GM19239 (cell line): Measurements from ENCODE around the gene HFM1.
A peak's percentile ranks its signal among the peaks of the same experiment; 100 is the strongest.

Source experiments
- DNase-seq: peaks from one replicate; pipeline ENCODE4 v3.0.0; 2011; ENCODE audit warnings: low spot score; ENCODE audit not compliant: insufficient read length
- FAIRE-seq: peaks from 2 replicates; lab custom pipeline; 2011; peaks lifted over from hg19 to GRCh38; lab: Jason Lieb, UNC

The HFM1 gene

GRCh38 chr1:91282695-91283420 lies 121.8 kb downstream of the HFM1 start:
- peak; percentile 17 for DNase-seq
- peak; percentile 68 for FAIRE-seq

DNA sequence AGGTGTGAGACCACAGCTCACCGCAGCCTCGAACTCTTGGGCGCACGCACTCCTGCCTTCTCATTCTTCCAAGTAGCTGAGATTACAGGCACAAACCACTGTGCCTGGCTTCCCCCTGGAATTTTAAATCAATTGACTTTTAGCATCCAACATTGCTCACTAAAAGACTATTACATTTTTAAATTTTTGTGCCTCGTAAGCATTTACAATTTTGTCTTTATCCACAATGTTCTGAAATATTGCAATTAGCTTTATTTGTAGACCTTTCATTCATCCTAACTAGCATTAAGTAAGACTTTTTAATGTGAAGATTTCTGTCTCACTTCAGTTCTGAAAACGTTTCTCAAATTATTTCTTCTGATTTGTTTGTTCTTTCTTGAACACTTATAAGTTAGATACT lies 122.9 kb downstream of the HFM1 start:
- FAIRE-seq (no peak), DNase-seq (no peak)

DNA sequence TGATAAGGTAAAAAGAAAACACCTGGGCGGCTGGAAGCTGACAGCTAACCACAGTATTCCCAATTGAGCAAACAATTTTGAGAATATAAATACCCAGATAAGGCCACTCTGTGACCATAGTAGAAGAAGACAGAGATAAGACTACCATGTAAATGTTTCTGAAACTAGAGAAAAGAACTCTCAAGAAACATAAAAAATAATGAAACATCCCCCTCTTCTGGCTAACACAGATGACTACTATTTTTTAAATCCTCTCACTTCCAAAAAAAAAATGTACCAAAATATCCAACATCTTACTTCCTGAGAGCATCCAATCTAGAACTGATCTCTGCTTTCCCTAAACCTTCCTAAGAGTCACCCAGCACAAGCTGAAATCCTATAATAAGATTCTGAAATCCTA lies 125.9 kb downstream of the HFM1 start:
- no peak for DNase-seq
- FAIRE-seq = no peak

- FAIRE-seq (no peak), DNase-seq (no peak)
Measured at GRCh38 chr1:91273875-91274274, 130.8 kb downstream of the HFM1 start.

DNA sequence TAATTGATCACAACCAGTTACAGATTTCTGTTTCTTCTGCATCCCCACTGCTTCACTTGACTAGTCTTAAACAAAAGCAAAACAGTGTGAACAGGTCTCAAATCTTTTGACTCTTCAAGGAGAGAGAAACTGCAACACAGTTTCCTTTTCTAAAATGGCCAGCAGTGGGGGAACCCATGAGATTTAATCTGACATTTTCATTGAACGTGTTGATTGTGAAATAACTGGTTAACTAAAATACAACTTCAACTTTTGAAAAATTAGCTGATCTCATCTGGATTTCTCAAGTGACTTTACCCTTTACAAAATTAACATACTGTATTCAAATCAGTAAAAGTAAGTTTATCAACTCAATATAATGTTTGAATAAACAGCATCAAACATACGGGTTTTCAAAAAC lies 143.0 kb downstream of the HFM1 start:
- DNase-seq = no peak
- peak; percentile 11 for FAIRE-seq

- FAIRE-seq = no peak
- no peak for DNase-seq
Measured at GRCh38 chr1:91245435-91245834, 159.2 kb downstream of the HFM1 start.

- DNase-seq = no peak
- no peak for FAIRE-seq
Measured at GRCh38 chr1:91244737-91245136, 159.9 kb downstream of the HFM1 start.

DNA sequence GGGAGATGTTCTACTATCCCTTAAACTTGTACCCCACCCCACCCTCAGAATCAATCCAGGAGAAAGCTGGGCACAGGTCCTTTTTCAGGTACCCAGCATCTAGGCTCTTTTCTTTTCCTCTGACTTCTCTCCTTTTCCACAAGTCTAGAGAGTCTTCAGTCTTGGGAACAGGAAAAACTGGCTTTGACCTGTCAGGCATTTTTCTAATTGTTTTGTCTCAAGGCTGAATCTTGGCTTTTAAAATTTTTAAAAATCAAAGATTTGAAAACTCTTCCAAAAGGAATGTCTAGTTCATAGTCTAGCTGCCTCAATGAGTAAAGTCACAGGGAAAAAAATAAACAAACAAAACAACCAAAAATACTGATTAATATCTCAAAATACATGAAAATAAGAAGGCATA lies 161.5 kb downstream of the HFM1 start:
- FAIRE-seq (no peak), DNase-seq (no peak)

DNA sequence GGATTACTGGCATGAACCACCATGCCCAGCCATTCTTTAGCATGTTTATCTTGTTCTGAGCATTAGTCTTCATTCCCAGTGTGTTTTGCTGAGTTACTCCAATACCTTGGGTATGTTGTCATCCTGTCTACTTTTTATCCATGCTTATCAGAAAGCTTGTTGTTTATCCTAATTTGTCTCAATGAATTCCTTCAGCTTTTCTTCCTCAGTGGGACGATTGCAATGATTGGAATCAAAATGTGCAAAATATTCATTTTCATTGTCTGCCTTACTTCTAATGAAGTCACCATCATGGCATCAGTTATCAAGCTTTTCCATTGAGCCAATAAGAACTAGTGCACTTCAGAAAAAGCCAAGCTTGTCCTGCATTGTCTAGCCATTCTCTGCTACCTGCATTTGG lies 170.5 kb downstream of the HFM1 start:
- no peak for FAIRE-seq
- DNase-seq = no peak

- no peak for DNase-seq
- no peak for FAIRE-seq
Measured at GRCh38 chr1:91226741-91227140, 177.9 kb downstream of the HFM1 start.

- DNase-seq (no peak), FAIRE-seq (no peak)
Measured at GRCh38 chr1:91224878-91225277, 179.8 kb downstream of the HFM1 start.

DNA sequence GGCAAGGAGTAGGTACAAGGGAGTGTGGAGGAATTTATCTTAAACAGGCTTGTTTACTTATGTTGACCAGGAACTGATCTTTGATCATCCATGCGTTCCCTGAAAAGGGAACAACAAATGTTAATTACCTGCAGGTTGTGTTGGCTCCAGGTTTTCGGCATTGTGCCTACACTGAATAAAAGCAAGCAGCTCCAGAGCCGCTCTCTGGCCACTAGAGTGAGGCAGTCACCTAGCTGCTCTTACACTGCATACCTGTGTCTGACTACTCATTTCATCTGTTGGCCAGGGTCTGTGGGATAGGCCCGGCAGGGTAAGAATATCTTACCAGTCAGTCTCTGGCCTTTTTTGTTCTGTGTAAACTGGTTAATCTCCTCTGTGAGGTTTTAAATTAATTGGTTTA lies 183.6 kb downstream of the HFM1 start:
- no peak for FAIRE-seq

GRCh38 chr1:91217911-91218310 lies 186.7 kb downstream of the HFM1 start:
- DNase-seq (no peak), FAIRE-seq (no peak)

More for the DNA sequence above, 183.6 kb downstream of the HFM1 start:
- DNase-seq = no peak
